B cell (primary cell): ENCODE measurements around the gene NFKBIB.

Experiments used
- CTCF ChIP-seq: fragments of 200-600 bp; IDR thresholded peaks from one replicate; pipeline ENCODE4 v1.8.0; 2022; ENCODE audit warnings: antibody characterized with exemption, mild to moderate bottlenecking
- EZH2 ChIP-seq: IDR thresholded peaks from 2 replicates; pipeline ENCODE4 v1.6.1; 2012; ENCODE audit warnings: borderline replicate concordance, low read depth, mild to moderate bottlenecking, moderate library complexity, low read length; ENCODE audit not compliant: insufficient read depth, poor library complexity, severe bottlenecking

DNA sequence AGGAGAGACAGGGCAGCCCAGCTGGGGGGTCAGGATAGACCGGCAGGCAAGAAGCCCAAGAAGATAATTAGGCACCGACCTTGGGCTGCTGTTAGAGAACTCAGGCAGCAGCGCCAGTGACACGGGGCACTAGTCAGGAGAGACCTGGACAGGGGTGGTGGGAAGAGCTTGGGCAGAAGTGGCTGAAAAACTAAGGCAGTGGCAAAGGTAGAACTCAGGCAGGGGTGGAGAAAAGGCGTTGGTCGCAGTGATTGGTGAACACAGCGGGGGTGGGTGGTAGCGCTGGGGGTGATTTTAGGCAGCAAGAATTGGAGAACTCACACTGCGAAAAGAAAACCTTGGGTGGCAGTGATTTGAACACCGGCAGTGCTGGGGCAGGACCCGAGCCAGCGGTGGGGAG, 7.9 kb downstream of the NFKBIB start:
- TF ChIP-seq EZH2 (no peak), CTCF (no peak)
